Tongue (tissue), 2 donors: ENCODE measurements around the gene BICD2. TPM values are rescaled to one million over a fixed set of nuclear protein-coding genes. Genes with fewer than 3 reads are reported as not detected.

Experiments used
- DNase-seq: peaks from one replicate; pipeline ENCODE4 v3.0.0-alpha.2; 2015
- total RNA-seq: library from RNA; depleted of rRNA; stranded (reverse); fragments of >200 nt; gene quantifications from one replicate; pipeline ENCODE4 v1.2.3, GENCODE V29; 2014

The BICD2 gene
- total RNA-seq, 1 donor from 2014 or later = 59.5 TPM

- DNase-seq = no peak
Measured at GRCh38 chr9:92727716-92728700, 36.6 kb downstream of the BICD2 start.

GRCh38 chr9:92726971-92727715, 37.5 kb downstream of the BICD2 start:
- peak; percentile 72 for DNase-seq

GRCh38 chr9:92726348-92726747, 38.3 kb downstream of the BICD2 start:
- no peak for DNase-seq

GRCh38 chr9:92725766-92726165, 38.9 kb downstream of the BICD2 start:
- no peak for DNase-seq

GRCh38 chr9:92725266-92725545, 39.4 kb downstream of the BICD2 start:
- DNase-seq = no peak

- DNase-seq = no peak
Measured at GRCh38 chr9:92724528-92725265, 39.9 kb downstream of the BICD2 start.

GRCh38 chr9:92723801-92724323, 40.8 kb downstream of the BICD2 start:
- no peak for DNase-seq

- peak; percentile 68 for DNase-seq
Measured at GRCh38 chr9:92723299-92723625, 41.4 kb downstream of the BICD2 start.

GRCh38 chr9:92722386-92723298, 42.0 kb downstream of the BICD2 start:
- DNase-seq = no peak

GRCh38 chr9:92721548-92721947, 43.1 kb downstream of the BICD2 start:
- no peak for DNase-seq

- DNase-seq = no peak
Measured at GRCh38 chr9:92720807-92721535, 43.7 kb downstream of the BICD2 start.

GRCh38 chr9:92720209-92720765, 44.3 kb downstream of the BICD2 start:
- DNase-seq = no peak

GRCh38 chr9:92719028-92719647, 45.5 kb downstream of the BICD2 start:
- no peak for DNase-seq

- DNase-seq = no peak
Measured at GRCh38 chr9:92718086-92719001, 46.3 kb downstream of the BICD2 start.

GRCh38 chr9:92717201-92718085, 47.2 kb downstream of the BICD2 start:
- no peak for DNase-seq

GRCh38 chr9:92716557-92716956, 48.1 kb downstream of the BICD2 start:
- peak; percentile 76 for DNase-seq

GRCh38 chr9:92715488-92716231, 49.0 kb downstream of the BICD2 start:
- DNase-seq = peak; percentile 34
